ENCODE results near the gene TIMM23. TPM values are rescaled to one million over a fixed set of nuclear protein-coding genes. Genes with fewer than 3 reads are reported as not detected.
"Not testable (repeated sequence)": the region's sequence is repeated elsewhere in the genome, so short reads cannot be mapped to it uniquely, and the experiment has no call there.

The TIMM23 gene
- total RNA-seq, 1 donor from 2014 or later = 65.0 TPM

DNA sequence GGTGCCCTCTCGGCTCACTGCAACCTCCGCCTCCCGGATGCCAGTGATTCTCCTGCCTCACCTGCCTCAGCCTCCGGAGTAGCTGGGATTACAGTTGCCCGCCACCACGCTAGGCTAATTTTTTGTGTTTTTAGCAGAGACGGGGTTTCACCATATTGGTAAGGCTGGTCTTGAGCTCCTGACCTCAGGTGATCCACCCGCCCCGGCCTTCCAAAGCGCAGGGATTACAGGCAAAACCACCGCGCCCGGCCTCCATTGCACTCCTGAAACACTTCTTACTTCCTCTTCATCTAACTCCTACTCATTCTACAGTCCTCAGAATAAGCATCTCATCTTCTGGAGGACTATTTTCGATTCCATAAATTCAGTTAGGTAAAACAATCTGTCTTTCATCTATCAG, 1.3 kb upstream of the TIMM23 start:
- H3K27ac Mint-ChIP-seq = peak overlapping the region; percentile 97
- not testable (repeated sequence) for DNase-seq (ENCODE audit: extremely low spot score, unreplicated experiment); H3K9me3 Mint-ChIP-seq; H3K36me3 Mint-ChIP-seq; H3K27me3 Mint-ChIP-seq
- peaks cover 16% of the 10 kb centered on the region for H3K4me1 Mint-ChIP-seq (ENCODE audit: unreplicated experiment)
- peak overlapping the region; percentile 100 for H3K4me3 Mint-ChIP-seq

DNA sequence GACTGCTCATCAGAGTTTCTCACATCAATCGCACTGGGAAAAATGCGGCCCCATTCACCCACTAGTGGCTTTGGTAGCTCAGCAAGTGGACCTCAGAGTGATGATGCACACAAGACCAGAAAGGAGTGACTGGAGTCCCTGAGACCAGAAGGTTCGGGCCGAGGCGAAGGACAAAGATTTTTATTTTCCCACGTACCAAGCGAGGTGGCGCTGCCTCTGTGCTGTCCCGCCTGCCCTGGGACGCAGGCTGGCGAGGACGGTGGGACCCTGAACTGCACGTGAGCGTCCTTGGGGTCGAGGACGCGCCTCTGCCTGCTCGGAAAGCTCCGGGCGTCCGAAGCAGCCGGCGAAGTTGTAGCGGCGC, 565 bp upstream of the TIMM23 start:
- Mint-ChIP-seq H3K27ac (peak overlapping the region; percentile 97), H3K4me1 (ENCODE audit: unreplicated experiment) (peaks cover 16% of the 10 kb centered on the region), H3K4me3 (peak overlapping the region; percentile 100)
- H3K27me3 Mint-ChIP-seq; DNase-seq (ENCODE audit: extremely low spot score, unreplicated experiment); H3K9me3 Mint-ChIP-seq; H3K36me3 Mint-ChIP-seq: not testable (repeated sequence)

DNA sequence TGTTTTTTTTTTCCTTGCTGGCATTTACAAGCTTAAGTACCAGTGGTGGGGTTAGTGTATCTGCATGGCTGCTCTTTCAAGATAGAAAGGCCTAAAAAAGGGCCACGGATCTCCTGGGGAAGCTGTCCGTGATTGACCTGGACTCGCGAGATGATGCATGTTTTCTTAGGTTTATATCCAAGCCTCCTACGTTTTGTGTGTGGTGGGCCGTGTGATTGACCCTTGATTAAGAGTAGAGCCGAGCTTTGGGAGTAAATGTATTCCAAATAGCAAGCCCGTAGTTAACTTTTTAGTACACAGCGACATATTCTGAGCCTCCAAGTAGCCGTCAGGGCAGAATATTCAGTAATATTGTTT, 502 bp downstream of the TIMM23 start:
- DNase-seq (ENCODE audit: extremely low spot score, unreplicated experiment); H3K27me3 Mint-ChIP-seq; H3K36me3 Mint-ChIP-seq; H3K9me3 Mint-ChIP-seq: not testable (repeated sequence)
- Mint-ChIP-seq H3K27ac (peak overlapping the region; percentile 97), H3K4me3 (peak overlapping the region; percentile 100), H3K4me1 (ENCODE audit: unreplicated experiment) (peaks cover 16% of the 10 kb centered on the region)

DNA sequence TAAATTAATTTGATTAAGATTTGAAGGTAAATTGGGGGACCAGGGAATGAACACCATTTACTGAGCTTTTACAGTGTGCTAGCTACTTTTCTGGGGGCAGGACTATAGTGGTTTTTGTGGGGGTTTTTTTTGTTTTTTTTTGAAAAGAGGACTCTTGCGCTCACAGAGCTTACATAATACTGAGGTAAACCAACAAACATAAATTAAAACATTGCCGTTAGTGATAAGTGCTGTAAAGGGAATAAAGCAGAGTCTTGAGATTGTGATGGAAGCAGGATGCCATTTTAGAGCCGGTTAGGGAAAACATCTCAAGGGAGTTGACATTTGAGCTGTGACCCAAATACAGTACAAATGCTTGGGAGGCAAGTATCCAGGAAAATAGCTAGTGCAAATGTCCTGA, 1.8 kb downstream of the TIMM23 start:
- DNase-seq (ENCODE audit: extremely low spot score, unreplicated experiment); H3K27me3 Mint-ChIP-seq; H3K9me3 Mint-ChIP-seq; H3K36me3 Mint-ChIP-seq: not testable (repeated sequence)
- H3K27ac Mint-ChIP-seq = peak overlapping the region; percentile 4
- H3K4me1 Mint-ChIP-seq (ENCODE audit: unreplicated experiment) = peaks cover 16% of the 10 kb centered on the region
- peak overlapping the region; percentile 23 for H3K4me3 Mint-ChIP-seq

DNA sequence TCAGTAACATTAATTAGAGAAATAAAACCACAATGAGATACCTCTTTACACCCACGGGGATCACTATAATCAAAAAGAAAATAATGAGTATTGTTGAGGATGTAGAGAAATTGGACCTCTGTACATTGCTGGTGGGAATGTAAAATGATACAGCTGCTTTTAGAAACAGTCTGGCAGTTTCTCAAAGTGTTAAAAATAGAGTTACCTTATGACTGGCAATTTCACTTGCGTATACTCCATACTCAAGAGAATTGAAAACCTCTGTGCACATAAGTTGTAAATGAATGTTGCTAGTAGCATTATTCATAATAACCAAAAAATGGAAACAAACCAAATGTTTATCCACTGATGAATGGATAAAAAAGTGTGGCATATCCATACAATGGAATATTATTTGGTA, 6.3 kb downstream of the TIMM23 start:
- H3K9me3 Mint-ChIP-seq; H3K36me3 Mint-ChIP-seq; H3K4me1 Mint-ChIP-seq (ENCODE audit: unreplicated experiment); H3K27me3 Mint-ChIP-seq; H3K27ac Mint-ChIP-seq; H3K4me3 Mint-ChIP-seq; DNase-seq (ENCODE audit: extremely low spot score, unreplicated experiment): not testable (repeated sequence)

DNA sequence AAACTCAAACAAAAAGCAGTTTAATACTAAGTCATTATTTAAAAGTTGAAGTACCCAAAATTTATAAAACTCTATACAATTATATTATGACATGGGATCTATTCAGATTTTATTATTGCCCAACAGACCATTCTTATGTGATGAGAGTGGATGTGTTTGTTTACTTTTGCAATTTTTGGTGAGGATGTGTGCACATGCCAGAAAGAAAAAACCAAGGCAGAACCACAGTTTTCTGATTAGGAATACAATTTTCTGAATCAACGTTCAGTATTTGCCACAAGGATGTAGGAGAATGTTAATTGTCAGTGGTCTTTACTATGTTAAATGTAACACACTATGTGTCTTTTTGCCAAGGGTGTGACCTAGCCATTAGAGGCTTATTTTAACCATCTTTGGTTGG, 9.1 kb downstream of the TIMM23 start:
- H3K27me3 Mint-ChIP-seq; H3K36me3 Mint-ChIP-seq; H3K4me1 Mint-ChIP-seq (ENCODE audit: unreplicated experiment): not testable (repeated sequence)

DNA sequence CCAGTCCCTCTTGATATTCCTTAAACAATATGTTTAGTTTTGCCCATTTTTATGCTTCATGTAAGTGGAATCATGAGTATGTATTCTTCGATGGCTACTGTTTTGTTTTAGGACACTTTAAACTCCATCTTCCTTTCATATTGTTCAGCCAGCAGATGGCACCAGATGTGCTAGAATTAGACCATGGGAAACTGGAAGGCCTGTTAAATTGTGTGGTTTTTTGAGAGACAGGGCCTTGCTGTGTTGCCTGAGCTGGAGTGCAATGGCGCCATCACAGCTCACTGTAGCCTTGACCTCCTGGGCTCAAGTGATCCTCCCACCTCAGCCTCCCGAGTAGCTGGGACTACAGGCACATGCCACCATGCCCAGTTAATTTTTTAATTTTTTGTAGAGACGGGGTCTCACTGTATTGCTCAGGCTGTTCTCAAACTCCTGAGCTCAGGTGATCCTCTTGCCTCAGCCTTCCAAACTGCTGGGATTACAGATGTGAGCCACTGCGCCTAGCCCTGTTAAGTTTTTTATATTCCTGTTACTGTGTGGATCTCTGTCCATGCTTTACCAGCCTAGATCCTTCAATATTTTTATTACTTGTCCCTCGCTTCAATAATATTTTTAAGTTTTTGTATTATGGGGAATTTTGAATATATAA, 11.4 kb downstream of the TIMM23 start:
- not testable (repeated sequence) for H3K9me3 Mint-ChIP-seq; H3K4me1 Mint-ChIP-seq (ENCODE audit: unreplicated experiment); H3K27ac Mint-ChIP-seq; DNase-seq (ENCODE audit: extremely low spot score, unreplicated experiment); H3K4me3 Mint-ChIP-seq; H3K36me3 Mint-ChIP-seq; H3K27me3 Mint-ChIP-seq
- TF ChIP-seq, protein P1, sequence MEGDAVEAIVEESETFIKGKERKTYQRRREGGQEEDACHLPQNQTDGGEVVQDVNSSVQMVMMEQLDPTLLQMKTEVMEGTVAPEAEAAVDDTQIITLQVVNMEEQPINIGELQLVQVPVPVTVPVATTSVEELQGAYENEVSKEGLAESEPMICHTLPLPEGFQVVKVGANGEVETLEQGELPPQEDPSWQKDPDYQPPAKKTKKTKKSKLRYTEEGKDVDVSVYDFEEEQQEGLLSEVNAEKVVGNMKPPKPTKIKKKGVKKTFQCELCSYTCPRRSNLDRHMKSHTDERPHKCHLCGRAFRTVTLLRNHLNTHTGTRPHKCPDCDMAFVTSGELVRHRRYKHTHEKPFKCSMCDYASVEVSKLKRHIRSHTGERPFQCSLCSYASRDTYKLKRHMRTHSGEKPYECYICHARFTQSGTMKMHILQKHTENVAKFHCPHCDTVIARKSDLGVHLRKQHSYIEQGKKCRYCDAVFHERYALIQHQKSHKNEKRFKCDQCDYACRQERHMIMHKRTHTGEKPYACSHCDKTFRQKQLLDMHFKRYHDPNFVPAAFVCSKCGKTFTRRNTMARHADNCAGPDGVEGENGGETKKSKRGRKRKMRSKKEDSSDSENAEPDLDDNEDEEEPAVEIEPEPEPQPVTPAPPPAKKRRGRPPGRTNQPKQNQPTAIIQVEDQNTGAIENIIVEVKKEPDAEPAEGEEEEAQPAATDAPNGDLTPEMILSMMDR (conservative IDR thresholded peaks at IDR 0.05) = peak; percentile 65

More for the DNA sequence above, 9.1 kb downstream of the TIMM23 start:
- H3K4me3 Mint-ChIP-seq; H3K9me3 Mint-ChIP-seq; H3K27ac Mint-ChIP-seq; DNase-seq (ENCODE audit: extremely low spot score, unreplicated experiment): not testable (repeated sequence)

DNA sequence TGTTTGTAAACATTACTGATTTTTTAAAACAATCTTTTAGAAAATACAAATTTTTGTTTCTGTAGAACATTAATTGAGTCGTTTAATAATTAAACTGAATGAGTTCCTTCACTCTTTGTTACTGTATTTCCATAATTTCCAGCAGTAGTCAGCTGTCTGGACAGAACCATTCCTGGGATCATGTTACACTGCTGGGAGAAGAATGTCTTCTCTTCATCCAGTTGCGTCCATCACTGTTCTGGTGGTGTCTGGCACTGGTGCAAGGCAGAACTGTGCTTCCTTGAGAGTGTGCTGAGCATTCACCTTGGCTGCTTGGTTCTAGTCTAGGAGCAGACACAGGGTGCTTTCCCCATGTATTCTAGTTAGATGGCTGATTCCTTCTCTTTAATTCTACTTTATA, 12.2 kb downstream of the TIMM23 start:
- not testable (repeated sequence) for H3K27me3 Mint-ChIP-seq; H3K4me1 Mint-ChIP-seq (ENCODE audit: unreplicated experiment); DNase-seq (ENCODE audit: extremely low spot score, unreplicated experiment); H3K4me3 Mint-ChIP-seq; H3K9me3 Mint-ChIP-seq; H3K27ac Mint-ChIP-seq; H3K36me3 Mint-ChIP-seq

DNA sequence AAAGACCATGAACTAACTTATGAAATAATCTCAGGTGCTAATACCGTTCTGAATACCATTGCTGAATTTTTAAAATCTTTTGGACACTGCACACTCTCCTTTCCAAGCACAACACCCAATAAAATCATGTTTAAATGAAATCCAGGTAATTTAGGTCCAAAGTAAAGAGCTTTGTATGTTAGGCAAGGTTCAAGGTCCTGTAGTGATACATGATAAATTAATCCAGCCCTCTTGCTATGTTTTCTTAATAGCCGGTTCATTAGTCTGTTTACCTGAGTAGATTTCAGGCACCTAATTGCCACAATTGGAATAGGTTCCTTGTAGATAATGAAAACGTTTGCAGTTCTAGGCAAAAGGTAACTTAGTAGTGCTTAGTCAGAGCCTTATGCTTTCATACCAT, 13.3 kb downstream of the TIMM23 start:
- DNase-seq (ENCODE audit: extremely low spot score, unreplicated experiment); H3K27ac Mint-ChIP-seq: not testable (repeated sequence)

DNA sequence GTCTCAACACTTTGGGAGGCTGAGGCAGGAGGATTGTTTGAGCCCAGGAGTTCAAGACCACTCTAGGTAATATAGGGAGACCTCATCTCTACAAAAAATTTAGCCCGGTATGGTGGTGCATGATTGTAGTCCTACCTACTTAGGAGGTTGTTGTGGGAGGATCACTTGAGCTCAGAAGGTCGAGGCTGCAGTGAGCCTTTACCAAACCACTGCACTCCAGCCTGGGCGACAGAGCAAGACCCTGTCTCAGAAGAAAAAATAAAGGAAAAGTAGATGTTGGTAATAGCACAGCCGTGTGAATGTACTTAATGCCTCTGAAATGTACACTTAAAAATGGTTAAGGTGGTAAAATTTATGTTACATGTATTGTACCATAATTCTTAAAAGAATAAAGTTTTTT, 25.3 kb downstream of the TIMM23 start:
- no peaks in the 10 kb centered on the region for H3K9me3 Mint-ChIP-seq
- TF ChIP-seq, protein P1 (conservative IDR thresholded peaks at IDR 0.05) = no peak
- H3K4me3 Mint-ChIP-seq = no peak overlapping the region
- H3K4me1 Mint-ChIP-seq (ENCODE audit: unreplicated experiment) = no peaks in the 10 kb centered on the region
- no peak for DNase-seq (ENCODE audit: extremely low spot score, unreplicated experiment)
- no peak overlapping the region for H3K27ac Mint-ChIP-seq
- peaks cover 45% of the 10 kb centered on the region for H3K36me3 Mint-ChIP-seq
- H3K27me3 Mint-ChIP-seq = no peaks in the 10 kb centered on the region

More for the DNA sequence above, 13.3 kb downstream of the TIMM23 start:
- H3K27me3 Mint-ChIP-seq; H3K36me3 Mint-ChIP-seq; H3K9me3 Mint-ChIP-seq; H3K4me3 Mint-ChIP-seq; H3K4me1 Mint-ChIP-seq (ENCODE audit: unreplicated experiment): not testable (repeated sequence)
